Testis (tissue), 2 donors: ENCODE data around the gene HNRNPA1.

Experiments used
- POLR2A ChIP-seq: fragments of 450-650 bp; IDR thresholded peaks from one replicate; pipeline ENCODE4 v1.6.1; 2017; ENCODE audit warnings: antibody characterized with exemption, mild to moderate bottlenecking, moderate library complexity
- TF ChIP-seq, protein P1 (sequence below), 3 experiments: fragments of 450-650 bp in 2 of 3; fragments of 200-600 bp in 1 of 3; sonication (generic) in 1 of 3; IDR thresholded peaks; one replicate each; pipeline ENCODE4 v1.5.1; 2016 to 2019; ENCODE audit warnings: antibody characterized with exemption in 3 of 3, mild to moderate bottlenecking in 2 of 3, moderate library complexity in 1 of 3

DNA sequence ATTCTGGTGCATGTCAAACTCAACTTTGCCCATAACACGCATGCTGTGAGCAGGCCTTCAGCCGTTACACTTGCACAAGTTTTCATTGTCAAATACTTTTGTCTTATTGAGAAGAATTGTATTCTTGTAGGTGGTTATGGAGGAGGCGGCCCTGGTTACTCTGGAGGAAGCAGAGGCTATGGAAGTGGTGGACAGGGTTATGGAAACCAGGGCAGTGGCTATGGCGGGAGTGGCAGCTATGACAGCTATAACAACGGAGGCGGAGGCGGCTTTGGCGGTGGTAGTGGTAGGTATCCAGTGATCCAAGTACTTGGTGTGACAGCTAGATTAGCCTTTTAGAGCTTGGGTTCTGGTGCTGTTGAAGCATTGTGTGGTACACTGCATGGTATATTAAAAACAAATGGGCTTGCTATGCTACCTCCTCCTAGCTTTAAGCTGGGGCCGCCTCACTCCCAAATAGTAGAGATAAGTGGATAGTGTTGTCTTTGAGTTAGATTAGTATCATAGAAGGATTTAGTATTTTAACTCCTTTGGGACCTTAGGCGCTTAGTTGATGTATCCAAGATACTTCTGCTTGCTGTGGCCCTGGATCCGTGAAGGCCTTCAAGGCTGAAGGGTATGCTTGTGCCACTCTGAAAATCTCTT is 2.5 kb downstream of the HNRNPA1 start:
- TF ChIP-seq, protein P1, sequence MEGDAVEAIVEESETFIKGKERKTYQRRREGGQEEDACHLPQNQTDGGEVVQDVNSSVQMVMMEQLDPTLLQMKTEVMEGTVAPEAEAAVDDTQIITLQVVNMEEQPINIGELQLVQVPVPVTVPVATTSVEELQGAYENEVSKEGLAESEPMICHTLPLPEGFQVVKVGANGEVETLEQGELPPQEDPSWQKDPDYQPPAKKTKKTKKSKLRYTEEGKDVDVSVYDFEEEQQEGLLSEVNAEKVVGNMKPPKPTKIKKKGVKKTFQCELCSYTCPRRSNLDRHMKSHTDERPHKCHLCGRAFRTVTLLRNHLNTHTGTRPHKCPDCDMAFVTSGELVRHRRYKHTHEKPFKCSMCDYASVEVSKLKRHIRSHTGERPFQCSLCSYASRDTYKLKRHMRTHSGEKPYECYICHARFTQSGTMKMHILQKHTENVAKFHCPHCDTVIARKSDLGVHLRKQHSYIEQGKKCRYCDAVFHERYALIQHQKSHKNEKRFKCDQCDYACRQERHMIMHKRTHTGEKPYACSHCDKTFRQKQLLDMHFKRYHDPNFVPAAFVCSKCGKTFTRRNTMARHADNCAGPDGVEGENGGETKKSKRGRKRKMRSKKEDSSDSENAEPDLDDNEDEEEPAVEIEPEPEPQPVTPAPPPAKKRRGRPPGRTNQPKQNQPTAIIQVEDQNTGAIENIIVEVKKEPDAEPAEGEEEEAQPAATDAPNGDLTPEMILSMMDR (IDR thresholded peaks at IDR 0.05) = no peak
- TF ChIP-seq POLR2A = no peak
